ENCODE data around the gene RUNX3. TPM values are rescaled to one million over a fixed set of nuclear protein-coding genes. Genes with fewer than 3 reads are reported as not detected.

The RUNX3 gene
- polyA plus RNA-seq, 1 donor = 4.8 TPM

GRCh38 chr1:24963099-24963872, 33.2 kb upstream of the RUNX3 start:
- Histone ChIP-seq H3K4me1 (ENCODE audit: control insufficient read depth, insufficient read depth, low read length) (no peaks in the 10 kb centered on the region), H3K4me3 (ENCODE audit: low read length) (peak overlapping the region; percentile 16), H3K36me3 (ENCODE audit: control insufficient read depth, insufficient read depth, low read length) (no peaks in the 10 kb centered on the region), H3K9me3 (ENCODE audit: control insufficient read depth, low read depth, low read length) (peaks cover 4% of the 10 kb centered on the region), H3K27me3 (ENCODE audit: control insufficient read depth, insufficient read depth, low read length) (peaks cover 2% of the 10 kb centered on the region), H3K27ac (ENCODE audit: low read length) (no peak overlapping the region)
- WGBS (ENCODE audit: insufficient coverage, low lambda C conversion rate) = no CpG with 5 or more reads among the region's 9 CpGs
- DNase-seq = no peak

GRCh38 chr1:24961961-24962861, 32.1 kb upstream of the RUNX3 start:
- no peak for DNase-seq
- Histone ChIP-seq H3K36me3 (ENCODE audit: control insufficient read depth, insufficient read depth, low read length) (no peaks in the 10 kb centered on the region), H3K27me3 (ENCODE audit: control insufficient read depth, insufficient read depth, low read length) (peaks cover 2% of the 10 kb centered on the region), H3K27ac (ENCODE audit: low read length) (no peak overlapping the region), H3K4me1 (ENCODE audit: control insufficient read depth, insufficient read depth, low read length) (no peaks in the 10 kb centered on the region), H3K9me3 (ENCODE audit: control insufficient read depth, low read depth, low read length) (peaks cover 4% of the 10 kb centered on the region), H3K4me3 (ENCODE audit: low read length) (no peak overlapping the region)
- no CpG with 5 or more reads among the region's 26 CpGs for WGBS (ENCODE audit: insufficient coverage, low lambda C conversion rate)

GRCh38 chr1:24961334-24961733, 31.3 kb upstream of the RUNX3 start:
- Histone ChIP-seq H3K4me3 (ENCODE audit: low read length) (no peak overlapping the region), H3K27ac (ENCODE audit: low read length) (no peak overlapping the region), H3K27me3 (ENCODE audit: control insufficient read depth, insufficient read depth, low read length) (peaks cover 2% of the 10 kb centered on the region), H3K9me3 (ENCODE audit: control insufficient read depth, low read depth, low read length) (peaks cover 4% of the 10 kb centered on the region), H3K4me1 (ENCODE audit: control insufficient read depth, insufficient read depth, low read length) (no peaks in the 10 kb centered on the region), H3K36me3 (ENCODE audit: control insufficient read depth, insufficient read depth, low read length) (no peaks in the 10 kb centered on the region)
- no peak for DNase-seq
- WGBS (ENCODE audit: insufficient coverage, low lambda C conversion rate) = no CpG with 5 or more reads among the region's 7 CpGs

- H3K36me3 ChIP-seq (ENCODE audit: control insufficient read depth, insufficient read depth, low read length) = no peaks in the 10 kb centered on the region
- H3K9me3 ChIP-seq (ENCODE audit: control insufficient read depth, low read depth, low read length) = no peaks in the 10 kb centered on the region
- no peak for DNase-seq
- H3K4me1 ChIP-seq (ENCODE audit: control insufficient read depth, insufficient read depth, low read length) = no peaks in the 10 kb centered on the region
- no peak overlapping the region for H3K4me3 ChIP-seq (ENCODE audit: low read length)
- H3K27ac ChIP-seq (ENCODE audit: low read length) = no peak overlapping the region
- WGBS (ENCODE audit: insufficient coverage, low lambda C conversion rate) = no CpG with 5 or more reads among the region's 11 CpGs
- H3K27me3 ChIP-seq (ENCODE audit: control insufficient read depth, insufficient read depth, low read length) = peaks cover 2% of the 10 kb centered on the region
These were observed 30.2 kb upstream of the RUNX3 start for GRCh38 chr1:24960071-24960801.

GRCh38 chr1:24959623-24959975, 29.5 kb upstream of the RUNX3 start:
- Histone ChIP-seq H3K9me3 (ENCODE audit: control insufficient read depth, low read depth, low read length) (no peaks in the 10 kb centered on the region), H3K27ac (ENCODE audit: low read length) (no peak overlapping the region), H3K4me1 (ENCODE audit: control insufficient read depth, insufficient read depth, low read length) (no peaks in the 10 kb centered on the region), H3K27me3 (ENCODE audit: control insufficient read depth, insufficient read depth, low read length) (peaks cover 2% of the 10 kb centered on the region), H3K4me3 (ENCODE audit: low read length) (no peak overlapping the region), H3K36me3 (ENCODE audit: control insufficient read depth, insufficient read depth, low read length) (no peaks in the 10 kb centered on the region)
- WGBS (ENCODE audit: insufficient coverage, low lambda C conversion rate) = no CpG with 5 or more reads among the region's 8 CpGs
- DNase-seq = no peak

- Histone ChIP-seq H3K27me3 (ENCODE audit: control insufficient read depth, insufficient read depth, low read length) (peaks cover 2% of the 10 kb centered on the region), H3K36me3 (ENCODE audit: control insufficient read depth, insufficient read depth, low read length) (no peaks in the 10 kb centered on the region), H3K27ac (ENCODE audit: low read length) (no peak overlapping the region), H3K4me1 (ENCODE audit: control insufficient read depth, insufficient read depth, low read length) (no peaks in the 10 kb centered on the region), H3K4me3 (ENCODE audit: low read length) (no peak overlapping the region), H3K9me3 (ENCODE audit: control insufficient read depth, low read depth, low read length) (no peaks in the 10 kb centered on the region)
- DNase-seq = no peak
- WGBS (ENCODE audit: insufficient coverage, low lambda C conversion rate) = no CpG with 5 or more reads among the region's 23 CpGs
These were observed 28.9 kb upstream of the RUNX3 start for GRCh38 chr1:24958766-24959622.

- no peak overlapping the region for H3K4me3 ChIP-seq (ENCODE audit: low read length)
- no peak for DNase-seq
- no peak overlapping the region for H3K27ac ChIP-seq (ENCODE audit: low read length)
- no peaks in the 10 kb centered on the region for H3K4me1 ChIP-seq (ENCODE audit: control insufficient read depth, insufficient read depth, low read length)
- H3K9me3 ChIP-seq (ENCODE audit: control insufficient read depth, low read depth, low read length) = no peaks in the 10 kb centered on the region
- no peaks in the 10 kb centered on the region for H3K27me3 ChIP-seq (ENCODE audit: control insufficient read depth, insufficient read depth, low read length)
- H3K36me3 ChIP-seq (ENCODE audit: control insufficient read depth, insufficient read depth, low read length) = no peaks in the 10 kb centered on the region
- no CpG with 5 or more reads among the region's 16 CpGs for WGBS (ENCODE audit: insufficient coverage, low lambda C conversion rate)
These were observed 28.0 kb upstream of the RUNX3 start for GRCh38 chr1:24957808-24958752.

DNA sequence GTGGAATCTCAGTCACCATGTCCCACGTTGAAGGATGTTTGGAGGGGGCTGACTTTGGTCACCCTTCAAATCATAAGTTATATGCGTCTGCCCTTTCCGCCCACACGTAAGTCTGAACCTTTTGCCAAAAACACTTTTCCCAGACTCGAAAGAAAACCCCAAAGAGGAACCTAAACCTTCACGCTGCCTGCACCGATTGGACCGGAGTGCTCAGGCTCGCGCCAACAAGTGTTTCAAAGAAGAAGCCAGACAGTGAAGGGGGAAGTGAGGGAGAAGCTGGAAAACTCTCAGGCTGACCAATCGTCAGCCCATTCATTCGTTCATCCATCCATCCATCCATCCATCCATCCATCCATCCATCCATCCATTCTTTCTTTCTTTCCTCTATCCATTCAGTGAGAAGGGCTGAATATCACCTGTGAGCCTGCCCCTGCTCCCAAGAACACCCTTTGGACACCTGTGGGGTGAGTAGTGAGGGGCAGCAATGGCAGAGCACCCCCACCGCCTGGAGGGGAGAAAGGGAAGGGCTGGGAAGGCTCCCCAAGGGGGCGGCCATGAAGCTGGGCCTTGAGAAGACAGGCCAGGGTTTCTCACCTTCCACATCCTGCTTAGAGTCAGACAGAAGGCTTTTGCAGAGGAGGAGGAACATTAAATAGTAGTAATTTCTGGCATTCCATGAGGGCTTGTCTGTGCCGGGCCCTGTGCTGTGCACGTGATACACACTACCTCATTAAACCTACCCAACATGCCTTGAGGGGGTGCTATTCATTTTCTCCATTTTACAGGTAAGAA, 27.1 kb upstream of the RUNX3 start:
- Histone ChIP-seq H3K27ac (ENCODE audit: low read length) (no peak overlapping the region), H3K36me3 (ENCODE audit: control insufficient read depth, insufficient read depth, low read length) (no peaks in the 10 kb centered on the region), H3K4me1 (ENCODE audit: control insufficient read depth, insufficient read depth, low read length) (no peaks in the 10 kb centered on the region), H3K9me3 (ENCODE audit: control insufficient read depth, low read depth, low read length) (no peaks in the 10 kb centered on the region), H3K4me3 (ENCODE audit: low read length) (no peak overlapping the region), H3K27me3 (ENCODE audit: control insufficient read depth, insufficient read depth, low read length) (no peaks in the 10 kb centered on the region)
- DNase-seq = no peak
- WGBS (ENCODE audit: insufficient coverage, low lambda C conversion rate) = no CpG with 5 or more reads among the region's 16 CpGs

All from large intestine (tissue), 3 donors.